ENCODE measurements around the gene CRTC3. TPM values are rescaled to one million over a fixed set of nuclear protein-coding genes. Genes with fewer than 3 reads are reported as not detected.
A peak's percentile ranks its signal among the peaks of the same experiment; 100 is the strongest.

The CRTC3 gene
- total RNA-seq, 2 experiments from 2014 or later, result 62.3 to 79.1 TPM

DNA sequence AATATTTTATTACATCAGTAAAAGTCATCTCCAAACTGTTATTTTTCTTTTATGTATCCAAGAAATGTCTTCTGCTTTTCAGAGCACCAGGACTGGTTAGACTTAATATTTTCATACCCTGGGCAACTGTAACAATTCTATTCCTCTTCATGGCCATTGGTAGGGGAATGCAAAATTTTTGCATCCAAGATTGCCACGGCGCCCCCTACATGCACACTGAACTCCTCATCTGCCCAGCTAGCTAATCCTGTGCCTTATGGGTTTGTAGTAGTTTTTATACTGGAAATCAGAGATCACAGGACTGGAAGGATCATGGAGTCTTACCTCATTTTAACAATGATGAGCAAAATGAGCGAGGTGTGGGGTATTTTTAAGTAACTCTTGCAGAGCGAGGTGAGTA lies 74.2 kb downstream of the CRTC3 start:
- DNase-seq, result peak; percentile 63
- H3K27me3 Mint-ChIP-seq, result no peaks in the 10 kb centered on the region
- no peaks in the 10 kb centered on the region for H3K9me3 Mint-ChIP-seq (ENCODE audit: low read depth)
- ATAC-seq, result no peak
- H3K36me3 Mint-ChIP-seq, result peaks cover 37% of the 10 kb centered on the region
- CTCF ChIA-PET, result interaction anchor here (0.7 to 3.0 kb wide), 16 partner anchors 8 to 329 kb away, joined by 3 to 13 read pairs (median 4); partner anchors contain the start of gene HDDC3
- peak overlapping the region; percentile 58 for H3K27ac Mint-ChIP-seq
- no peak overlapping the region for H3K4me3 Mint-ChIP-seq
- peaks cover 13% of the 10 kb centered on the region for H3K4me1 Mint-ChIP-seq

DNA sequence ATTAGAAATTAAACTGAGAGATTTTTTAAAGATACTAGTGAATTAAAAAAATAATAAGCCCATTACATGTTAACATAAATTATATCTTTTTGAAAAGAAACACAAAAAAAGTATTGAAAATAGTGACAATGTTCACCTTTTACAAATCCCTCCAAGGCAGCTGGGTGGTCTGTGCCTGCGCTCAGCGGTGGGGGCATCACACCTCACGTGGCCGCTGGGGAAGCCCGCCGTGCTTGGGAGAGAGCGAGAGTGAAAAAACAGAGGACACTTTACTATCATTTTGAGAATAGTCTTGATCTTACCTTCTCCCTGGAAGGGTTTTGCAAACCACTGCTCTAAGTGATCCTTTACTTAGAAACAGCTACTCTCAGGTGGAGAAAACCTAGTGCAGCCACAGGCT lies 76.9 kb downstream of the CRTC3 start:
- no peak for DNase-seq
- Mint-ChIP-seq H3K27ac (no peak overlapping the region), H3K9me3 (ENCODE audit: low read depth) (no peaks in the 10 kb centered on the region), H3K4me1 (peaks cover 7% of the 10 kb centered on the region), H3K27me3 (no peaks in the 10 kb centered on the region), H3K36me3 (peaks cover 37% of the 10 kb centered on the region), H3K4me3 (no peak overlapping the region)
- CTCF ChIA-PET, result interaction anchor here (1.4 kb wide), 1 partner anchor 286 kb away, joined by 3 read pairs; no protein-coding TSS in a partner anchor
- no peak for ATAC-seq

DNA sequence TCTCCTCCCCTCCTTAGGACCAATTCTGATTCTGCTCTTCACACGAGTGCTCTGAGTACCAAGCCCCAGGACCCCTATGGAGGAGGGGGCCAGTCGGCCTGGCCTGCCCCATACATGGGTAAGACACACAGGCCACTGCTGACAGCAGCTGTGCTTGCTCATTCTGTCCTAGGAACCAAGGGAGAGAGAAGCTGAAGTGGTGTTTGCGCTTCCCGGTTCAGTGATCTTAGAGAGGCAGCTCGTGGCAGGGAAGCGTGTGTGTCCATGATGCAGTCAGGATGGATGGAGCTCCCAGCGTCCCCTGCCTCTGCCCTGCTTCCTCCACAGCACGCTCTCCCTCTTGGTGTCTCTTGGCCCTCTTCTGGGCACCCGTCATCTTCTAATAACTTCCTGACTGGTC lies 77.6 kb downstream of the CRTC3 start:
- no peak for ATAC-seq
- H3K27ac Mint-ChIP-seq, result peak overlapping the region; percentile 17
- CTCF ChIA-PET, result interaction anchor here (1.0 to 1.4 kb wide), 2 partner anchors 21 to 287 kb away, joined by 3 to 4 read pairs; no protein-coding TSS in a partner anchor
- H3K9me3 Mint-ChIP-seq (ENCODE audit: low read depth), result no peaks in the 10 kb centered on the region
- no peak for DNase-seq
- H3K4me3 Mint-ChIP-seq, result no peak overlapping the region
- no peaks in the 10 kb centered on the region for H3K27me3 Mint-ChIP-seq
- H3K36me3 Mint-ChIP-seq, result peaks cover 33% of the 10 kb centered on the region
- H3K4me1 Mint-ChIP-seq, result peaks cover 7% of the 10 kb centered on the region

- H3K27ac Mint-ChIP-seq, result no peak overlapping the region
- CTCF ChIA-PET, result no interaction called here
These were observed 79.8 kb downstream of the CRTC3 start for GRCh38 chr15:90609242-90610180.

DNA sequence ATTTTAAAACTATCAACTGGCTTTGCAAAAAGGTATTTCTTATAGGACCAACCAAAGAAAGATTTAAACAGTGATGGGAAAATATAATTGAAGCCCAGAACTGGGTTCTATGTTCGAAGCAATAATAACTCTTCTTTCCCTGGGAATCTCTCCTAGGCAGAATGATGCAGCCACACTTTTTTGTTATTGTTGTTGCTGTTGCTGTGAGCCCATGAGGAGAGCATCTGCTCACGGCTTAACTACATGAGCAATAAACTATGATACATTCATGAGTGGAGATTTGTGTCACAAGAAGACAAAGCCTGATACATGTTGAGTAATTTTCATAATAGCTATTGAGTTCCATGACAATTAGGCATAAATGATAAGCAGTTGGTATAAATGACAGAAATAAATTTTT lies 80.5 kb downstream of the CRTC3 start:
- Mint-ChIP-seq H3K9me3 (ENCODE audit: low read depth) (no peaks in the 10 kb centered on the region), H3K36me3 (peaks cover 29% of the 10 kb centered on the region), H3K4me1 (peaks cover 9% of the 10 kb centered on the region), H3K27ac (no peak overlapping the region), H3K4me3 (no peak overlapping the region), H3K27me3 (no peaks in the 10 kb centered on the region)
- no peak for DNase-seq
- ATAC-seq, result no peak
- CTCF ChIA-PET, result no interaction called here

More at GRCh38 chr15:90609242-90610180, 79.8 kb downstream of the CRTC3 start:
- Mint-ChIP-seq H3K27me3 (no peaks in the 10 kb centered on the region), H3K36me3 (peaks cover 28% of the 10 kb centered on the region), H3K9me3 (ENCODE audit: low read depth) (no peaks in the 10 kb centered on the region), H3K4me3 (no peak overlapping the region), H3K4me1 (peaks cover 7% of the 10 kb centered on the region)
- ATAC-seq (no peak), DNase-seq (no peak)

DNA sequence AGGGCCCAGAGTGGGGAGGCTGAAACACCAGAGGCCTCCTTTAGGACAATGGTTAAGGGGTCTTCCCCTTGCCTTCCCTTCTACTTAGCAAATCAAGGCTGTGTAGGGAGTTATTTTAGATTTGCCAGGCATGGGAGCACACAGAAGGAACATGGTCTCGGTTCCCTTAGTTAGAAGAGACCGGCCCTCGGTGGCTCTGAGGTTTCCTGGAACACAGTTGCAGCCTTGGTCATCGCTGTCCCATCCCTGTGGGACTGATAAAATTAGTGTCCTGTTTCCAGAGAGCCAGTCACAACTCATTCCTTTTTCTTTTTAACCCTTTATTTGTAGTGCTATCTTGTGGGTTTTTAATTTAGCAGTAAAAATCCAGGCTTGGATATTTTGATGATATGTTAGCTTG lies 81.4 kb downstream of the CRTC3 start:
- Mint-ChIP-seq H3K27me3 (no peaks in the 10 kb centered on the region), H3K27ac (peak overlapping the region; percentile 7), H3K36me3 (peaks cover 33% of the 10 kb centered on the region), H3K9me3 (ENCODE audit: low read depth) (no peaks in the 10 kb centered on the region), H3K4me3 (no peak overlapping the region), H3K4me1 (peaks cover 9% of the 10 kb centered on the region)
- ATAC-seq (no peak), DNase-seq (no peak)
- CTCF ChIA-PET, result interaction anchor here (0.6 kb wide), 1 partner anchor 61 kb away, joined by 3 read pairs; no protein-coding TSS in a partner anchor

GRCh38 chr15:90617171-90617570 lies 87.4 kb downstream of the CRTC3 start:
- no peak overlapping the region for H3K4me3 Mint-ChIP-seq
- peaks cover 33% of the 10 kb centered on the region for H3K4me1 Mint-ChIP-seq
- ATAC-seq (no peak), DNase-seq (no peak)
- H3K27ac Mint-ChIP-seq, result peak overlapping the region; percentile 73
- H3K27me3 Mint-ChIP-seq, result no peaks in the 10 kb centered on the region
- H3K36me3 Mint-ChIP-seq, result peaks cover 42% of the 10 kb centered on the region
- no peaks in the 10 kb centered on the region for H3K9me3 Mint-ChIP-seq (ENCODE audit: low read depth)
- CTCF ChIA-PET, result interaction anchor here (0.9 kb wide), 1 partner anchor 297 kb away, joined by 3 read pairs; no protein-coding TSS in a partner anchor

DNA sequence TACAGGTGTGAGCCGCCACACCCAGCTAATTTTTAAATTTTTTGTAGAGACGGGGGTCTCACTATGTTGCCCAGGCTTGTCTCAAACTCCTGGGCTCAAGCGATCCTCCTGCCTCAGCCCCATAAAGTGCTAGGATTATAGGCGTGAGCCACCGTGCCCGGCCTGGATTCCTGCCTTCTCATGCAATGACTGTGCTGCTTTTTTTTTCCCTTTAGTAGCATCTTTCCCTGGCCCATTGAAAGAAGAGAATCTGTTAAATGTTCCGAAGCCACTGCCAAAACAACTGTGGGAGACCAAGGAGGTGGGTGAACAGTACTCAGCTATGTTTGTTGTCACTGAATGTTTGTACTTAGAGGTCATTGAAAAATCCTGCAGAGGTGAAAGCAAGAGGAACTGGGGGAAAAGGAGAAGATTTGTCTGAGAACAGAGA lies 88.0 kb downstream of the CRTC3 start:
- Mint-ChIP-seq H3K4me1 (peaks cover 33% of the 10 kb centered on the region), H3K27me3 (no peaks in the 10 kb centered on the region), H3K36me3 (peaks cover 42% of the 10 kb centered on the region), H3K4me3 (no peak overlapping the region), H3K27ac (no peak overlapping the region), H3K9me3 (ENCODE audit: low read depth) (no peaks in the 10 kb centered on the region)
- CTCF ChIA-PET, result interaction anchor here (0.7 to 2.0 kb wide), 4 partner anchors 28 to 298 kb away, joined by 3 to 5 read pairs (median 4); no protein-coding TSS in a partner anchor
- DNase-seq, result no peak
- no peak for ATAC-seq

- Mint-ChIP-seq H3K9me3 (ENCODE audit: low read depth) (no peaks in the 10 kb centered on the region), H3K4me1 (peaks cover 31% of the 10 kb centered on the region), H3K27ac (peak overlapping the region; percentile 1), H3K4me3 (no peak overlapping the region), H3K27me3 (no peaks in the 10 kb centered on the region), H3K36me3 (peaks cover 40% of the 10 kb centered on the region)
- DNase-seq (no peak), ATAC-seq (no peak)
- CTCF ChIA-PET, result interaction anchor here (0.7 to 2.0 kb wide), 4 partner anchors 28 to 299 kb away, joined by 3 to 5 read pairs (median 4); no protein-coding TSS in a partner anchor
These were observed 88.8 kb downstream of the CRTC3 start for GRCh38 chr15:90618330-90619125.

DNA sequence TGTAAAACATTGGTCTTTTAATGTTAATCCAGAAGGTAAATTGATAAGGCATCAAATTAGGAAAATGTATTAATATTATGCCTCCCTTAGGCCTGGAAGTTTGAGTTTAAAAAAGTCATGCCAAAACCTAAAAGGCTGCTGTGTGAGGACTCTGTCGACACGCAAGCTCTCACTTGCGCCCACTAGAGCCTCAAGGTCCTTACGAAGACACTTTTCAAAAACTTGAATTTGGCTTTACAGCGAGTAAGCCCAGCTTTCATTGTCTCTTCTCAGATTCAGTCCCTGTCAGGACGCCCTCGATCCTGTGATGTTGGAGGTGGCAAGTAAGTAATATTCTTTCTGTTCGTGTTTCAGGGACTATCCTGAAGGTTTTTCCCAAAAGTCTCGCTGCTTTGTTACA lies 89.7 kb downstream of the CRTC3 start:
- H3K27ac Mint-ChIP-seq, result peak overlapping the region; percentile 56
- H3K4me3 Mint-ChIP-seq, result no peak overlapping the region

DNA sequence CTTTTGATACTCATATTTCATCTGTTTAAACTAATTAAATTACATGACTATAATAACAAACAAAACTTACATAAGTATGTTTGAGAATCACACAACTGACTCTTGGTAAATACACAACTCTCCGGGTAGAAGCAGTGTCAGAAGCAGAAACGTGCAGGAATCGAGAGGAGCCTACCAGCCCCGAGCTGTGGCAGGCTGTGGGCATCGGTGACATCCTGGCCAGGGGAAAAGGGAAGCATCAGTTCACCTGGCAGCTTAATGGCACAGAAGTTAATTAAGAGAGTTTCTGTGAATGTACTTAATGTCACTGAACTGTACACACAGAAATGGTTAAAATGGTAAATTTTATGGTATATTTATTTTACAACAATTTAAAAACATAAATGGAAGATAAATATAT lies 90.2 kb downstream of the CRTC3 start:
- DNase-seq, result no peak
- Mint-ChIP-seq H3K9me3 (ENCODE audit: low read depth) (no peaks in the 10 kb centered on the region), H3K36me3 (peaks cover 37% of the 10 kb centered on the region), H3K4me3 (no peak overlapping the region), H3K27ac (peak overlapping the region; percentile 56), H3K4me1 (peaks cover 26% of the 10 kb centered on the region), H3K27me3 (no peaks in the 10 kb centered on the region)
- CTCF ChIA-PET, result interaction anchor here (1.8 kb wide), 1 partner anchor 300 kb away, joined by 8 read pairs; no protein-coding TSS in a partner anchor
- ATAC-seq, result no peak

More for the DNA sequence above, 89.7 kb downstream of the CRTC3 start:
- H3K9me3 Mint-ChIP-seq (ENCODE audit: low read depth), result no peaks in the 10 kb centered on the region
- no peaks in the 10 kb centered on the region for H3K27me3 Mint-ChIP-seq
- ATAC-seq (no peak), DNase-seq (no peak)
- peaks cover 26% of the 10 kb centered on the region for H3K4me1 Mint-ChIP-seq
- peaks cover 37% of the 10 kb centered on the region for H3K36me3 Mint-ChIP-seq
- CTCF ChIA-PET, result interaction anchor here (1.6 to 2.0 kb wide), 3 partner anchors 266 to 300 kb away, joined by 4 to 8 read pairs (median 5); no protein-coding TSS in a partner anchor

GRCh38 chr15:90620379-90621067 lies 90.8 kb downstream of the CRTC3 start:
- H3K27ac Mint-ChIP-seq, result peak overlapping the region; percentile 71
- DNase-seq (peak; percentile 53), ATAC-seq (peak; percentile 83)
- H3K9me3 Mint-ChIP-seq (ENCODE audit: low read depth), result no peaks in the 10 kb centered on the region
- H3K36me3 Mint-ChIP-seq, result peaks cover 34% of the 10 kb centered on the region
- CTCF ChIA-PET, result interaction anchor here (0.9 to 1.8 kb wide), 2 partner anchors 59 to 301 kb away, joined by 3 to 8 read pairs; no protein-coding TSS in a partner anchor
- no peak overlapping the region for H3K4me3 Mint-ChIP-seq
- peaks cover 24% of the 10 kb centered on the region for H3K4me1 Mint-ChIP-seq
- no peaks in the 10 kb centered on the region for H3K27me3 Mint-ChIP-seq

All from activated CD8-positive, alpha-beta memory T cell treated with anti-CD3 and anti-CD28 coated beads, Interleukin-2, amount 10 ng/mL, durations not matched to agents 7 days and 5 days (primary cell).